GM19035 (cell line): ENCODE data around the gene UFD1.

ENCODE experiments used
- ATAC-seq: cut with Tn5 transposase; IDR thresholded peaks from one replicate; pipeline ENCODE4 v1.9.1; 2021; ENCODE audit not compliant: unreplicated experiment

Gene UFD1

GRCh38 chr22:19516378-19517170, 37.6 kb upstream of the UFD1 start:
- ATAC-seq: no peak

- no peak for ATAC-seq
Observed at GRCh38 chr22:19515654-19516377, 36.8 kb upstream of the UFD1 start.

- no peak for ATAC-seq
Observed at GRCh38 chr22:19514831-19515565, 36.0 kb upstream of the UFD1 start.

- no peak for ATAC-seq
Observed at GRCh38 chr22:19513823-19514222, 34.8 kb upstream of the UFD1 start.

- ATAC-seq: no peak
Observed at GRCh38 chr22:19510919-19511341, 31.9 kb upstream of the UFD1 start.

- no peak for ATAC-seq
Observed at GRCh38 chr22:19509923-19510322, 30.9 kb upstream of the UFD1 start.

- ATAC-seq: no peak
Observed at GRCh38 chr22:19509191-19509590, 30.2 kb upstream of the UFD1 start.

GRCh38 chr22:19508024-19508776, 29.2 kb upstream of the UFD1 start:
- ATAC-seq: no peak

- no peak for ATAC-seq
Observed at GRCh38 chr22:19507534-19507861, 28.5 kb upstream of the UFD1 start.

- ATAC-seq: no peak
Observed at GRCh38 chr22:19506212-19506611, 27.2 kb upstream of the UFD1 start.

- ATAC-seq: no peak
Observed at GRCh38 chr22:19505735-19506126, 26.7 kb upstream of the UFD1 start.

GRCh38 chr22:19504900-19505734, 26.1 kb upstream of the UFD1 start:
- no peak for ATAC-seq

GRCh38 chr22:19503869-19504268, 24.9 kb upstream of the UFD1 start:
- ATAC-seq: no peak

GRCh38 chr22:19503367-19503766, 24.4 kb upstream of the UFD1 start:
- ATAC-seq: no peak

GRCh38 chr22:19501897-19502447, 23.0 kb upstream of the UFD1 start:
- ATAC-seq: no peak

- ATAC-seq: no peak
Observed at GRCh38 chr22:19499880-19500242, 20.9 kb upstream of the UFD1 start.

- ATAC-seq: no peak
Observed at GRCh38 chr22:19499236-19499879, 20.4 kb upstream of the UFD1 start.

- ATAC-seq: no peak
Observed at GRCh38 chr22:19498866-19499190, 19.8 kb upstream of the UFD1 start.

GRCh38 chr22:19498154-19498865, 19.3 kb upstream of the UFD1 start:
- no peak for ATAC-seq
